ENCODE results near the gene HSPA12B.

The HSPA12B gene

DNA sequence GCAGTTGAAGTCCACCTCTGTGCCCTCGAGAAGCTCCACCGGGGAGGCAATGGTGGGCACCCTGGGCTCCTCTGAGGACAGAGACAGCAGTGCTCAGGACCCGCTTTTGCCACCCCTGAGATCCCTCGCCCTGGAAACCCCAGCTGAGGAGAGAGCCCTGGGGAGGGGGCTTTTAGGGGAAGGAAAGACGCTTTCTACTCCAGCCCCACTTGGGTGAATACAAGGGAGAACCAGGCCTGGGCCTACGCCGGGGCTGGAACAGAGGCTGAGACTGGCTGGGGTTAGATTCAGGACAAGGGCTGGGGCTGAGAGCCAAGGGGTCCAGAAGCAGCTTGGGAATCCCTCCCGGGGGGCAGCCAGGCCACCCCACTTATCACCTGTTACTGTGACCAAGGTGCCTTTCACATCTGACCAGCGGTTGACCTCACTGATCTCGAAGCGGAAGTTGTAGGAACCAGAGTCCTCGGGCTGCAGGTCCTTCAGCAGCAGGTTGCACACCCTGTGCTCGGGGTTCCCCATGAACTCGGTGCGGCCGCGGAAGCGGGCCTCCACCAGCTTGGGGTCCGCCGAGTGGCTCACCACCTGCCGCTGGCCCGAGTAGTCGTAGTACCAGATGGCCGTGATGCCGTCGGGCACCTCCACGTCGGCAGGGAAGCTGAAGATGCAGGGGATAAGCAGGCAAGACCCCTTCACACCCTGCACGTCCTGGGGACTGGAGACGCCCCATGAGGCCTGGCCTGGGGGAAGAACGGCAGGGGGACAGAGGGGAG, 26.3 kb upstream of the HSPA12B start:
- DNase-seq: no peak

DNA sequence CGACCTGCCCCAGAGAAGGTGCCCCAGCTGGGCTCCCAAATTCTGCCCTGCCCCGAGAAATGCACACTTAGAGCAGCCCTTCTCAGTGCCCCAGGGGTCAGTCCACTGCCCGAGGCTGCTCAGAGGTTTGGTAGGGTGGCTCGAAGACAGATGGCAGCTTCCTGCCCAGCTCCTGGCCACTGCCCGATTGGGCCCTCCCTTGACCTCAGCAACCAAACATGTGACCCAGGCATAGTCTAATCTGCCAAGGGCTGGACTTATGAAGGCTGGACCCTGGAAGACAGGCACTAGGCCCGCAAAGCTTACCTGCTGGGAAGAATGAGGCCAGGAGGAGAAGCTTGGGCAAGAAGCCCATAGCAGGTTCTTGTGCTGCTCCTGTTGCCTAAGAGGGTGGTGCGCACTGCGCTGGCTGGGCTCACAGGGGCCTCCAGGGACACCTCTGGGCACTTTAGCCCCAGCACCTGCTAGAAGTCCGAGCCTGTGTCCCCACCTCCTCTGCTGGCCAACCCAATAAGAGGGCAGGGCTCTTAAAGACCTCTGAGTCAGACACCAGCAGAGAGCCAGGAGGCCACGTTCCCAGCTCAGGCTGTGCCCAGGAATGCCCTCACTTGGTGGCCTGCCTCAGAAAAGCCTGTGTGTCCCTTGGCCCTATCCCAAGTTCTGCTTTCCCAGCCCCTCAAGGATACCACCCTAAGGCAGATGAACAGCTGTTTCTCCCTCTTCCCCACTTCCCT, 25.5 kb upstream of the HSPA12B start:
- DNase-seq: no peak

DNA sequence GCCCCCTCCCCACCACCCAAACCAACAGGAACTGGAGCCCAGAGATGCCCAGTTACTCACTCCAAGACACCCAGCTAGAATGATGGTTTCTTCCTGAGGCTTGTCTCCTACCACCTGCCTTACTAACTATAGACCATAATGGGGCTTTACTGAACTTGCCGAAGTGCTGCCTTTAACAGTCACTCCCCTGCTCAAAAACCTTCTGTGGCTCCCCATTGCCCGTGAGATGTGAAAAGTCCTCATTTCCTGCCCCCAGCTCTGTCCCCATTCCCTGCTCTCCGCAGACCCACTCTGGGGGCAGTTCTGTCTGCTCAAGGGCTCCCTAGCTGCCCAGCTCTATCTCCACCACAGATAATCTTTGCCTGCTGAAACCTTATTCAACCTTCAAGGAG, 25.0 kb upstream of the HSPA12B start:
- DNase-seq: no peak

DNA sequence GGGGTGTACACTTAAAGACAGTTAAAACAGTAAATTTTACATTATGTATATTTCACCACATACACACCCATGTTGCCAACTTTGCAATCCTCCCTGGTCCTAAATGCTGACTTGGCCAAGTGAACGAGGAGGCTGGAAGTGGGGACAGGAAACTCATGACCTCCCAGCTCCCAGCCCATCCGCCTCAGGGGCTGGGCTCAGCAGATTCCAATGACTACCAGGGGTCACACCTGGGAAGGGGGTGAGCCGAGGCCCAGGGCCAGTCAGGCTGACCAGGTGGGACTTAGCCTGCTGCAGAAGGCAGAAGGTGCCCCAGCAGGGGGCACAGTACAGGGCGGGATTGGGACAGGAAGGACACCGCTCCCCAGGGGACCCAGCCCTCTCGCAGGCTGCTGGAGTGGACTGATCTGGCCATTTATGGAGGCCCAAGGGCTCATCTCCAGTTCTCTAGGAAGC, 22.4 kb upstream of the HSPA12B start:
- no peak for DNase-seq

DNA sequence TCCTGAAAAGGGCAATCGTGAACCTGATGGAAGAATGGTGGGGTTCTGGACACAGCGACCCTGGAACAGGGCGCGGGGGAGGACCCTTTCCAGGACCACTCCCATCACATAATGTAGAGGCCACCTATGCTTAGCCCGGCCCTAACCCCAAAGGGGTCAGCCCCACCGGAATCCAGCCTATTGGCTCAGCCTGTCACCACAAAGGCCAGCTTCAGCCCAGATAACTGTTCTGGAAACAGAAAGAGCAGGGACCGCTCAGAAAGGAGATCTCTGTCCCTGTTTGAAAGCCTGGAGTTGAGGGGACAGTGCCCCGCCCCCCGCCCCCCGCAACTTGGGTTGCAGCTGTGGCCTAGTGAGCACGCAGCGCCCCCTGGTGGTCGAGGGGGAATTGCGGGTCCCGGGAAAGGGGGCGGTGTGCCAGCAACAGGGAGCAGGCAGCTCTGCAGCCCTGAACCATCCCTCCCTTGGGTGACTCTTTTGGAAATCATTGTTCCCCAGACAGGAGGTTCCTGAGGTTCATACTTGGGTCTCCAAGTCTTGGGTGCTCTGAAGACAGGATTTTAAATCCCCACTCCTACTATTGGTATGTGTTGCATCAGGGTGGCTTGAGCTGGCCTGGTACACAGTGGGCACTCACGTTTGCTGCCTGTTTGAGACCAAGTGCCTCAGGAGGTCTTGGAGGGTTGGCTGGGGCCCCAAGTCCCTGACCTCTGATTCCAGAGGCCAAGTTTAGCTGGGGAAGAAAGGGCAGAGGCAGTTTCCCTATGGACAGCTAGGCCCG, 21.6 kb upstream of the HSPA12B start:
- peak; percentile 78 for DNase-seq

DNA sequence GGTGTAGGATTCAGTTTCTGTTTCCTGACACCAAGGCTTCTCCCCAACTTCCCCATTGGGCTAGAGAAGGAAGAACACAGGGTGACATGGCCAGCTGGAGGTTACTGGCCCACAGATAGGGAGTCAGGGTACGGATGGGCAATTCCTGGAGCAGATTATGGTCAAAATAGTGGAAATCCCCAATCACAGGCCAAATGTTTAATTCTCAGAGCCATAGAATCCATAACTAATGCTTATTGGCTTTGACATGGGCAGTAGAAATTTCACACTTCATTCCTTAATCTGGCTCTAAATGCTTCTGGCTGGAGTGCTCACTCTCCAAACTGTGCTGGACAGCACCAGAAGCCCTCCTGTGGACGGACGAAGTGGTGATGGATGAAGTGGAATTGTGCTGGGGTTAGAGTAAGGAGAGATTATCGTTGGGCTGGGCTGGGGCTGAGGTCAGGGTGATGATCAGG, 21.0 kb upstream of the HSPA12B start:
- DNase-seq: no peak

DNA sequence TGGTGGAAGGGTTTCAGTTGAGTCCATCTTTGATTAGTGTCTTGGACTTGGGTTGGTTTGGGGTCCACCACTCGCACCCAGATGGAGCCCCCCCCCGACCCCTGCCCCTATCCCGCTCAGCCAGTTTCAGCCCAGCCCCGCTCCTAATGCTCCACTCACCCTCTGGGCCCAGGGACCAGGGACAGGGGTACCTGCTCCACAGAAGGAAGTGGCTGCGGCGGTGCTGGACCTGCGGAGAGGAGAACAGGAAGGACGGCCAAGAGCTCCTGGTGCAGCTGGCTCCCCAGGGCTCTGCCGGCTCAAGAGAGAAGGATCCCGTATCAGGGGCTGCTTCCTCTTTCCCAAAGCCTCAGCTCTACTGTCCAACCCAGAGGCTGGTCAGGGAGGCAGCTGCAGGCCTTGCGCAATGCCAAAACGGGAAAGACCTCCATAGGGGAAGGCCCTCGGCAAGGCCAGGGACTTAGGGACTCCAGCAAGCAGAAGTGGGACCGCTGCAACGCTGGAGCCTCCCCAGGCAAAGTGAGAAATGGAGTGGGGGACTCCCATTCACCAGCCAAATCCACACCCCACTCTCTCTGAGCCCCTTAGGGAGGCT, 20.1 kb upstream of the HSPA12B start, which contains the start of gene SIGLEC1:
Gene SIGLEC1, minus strand, starts transcription at position 322 of the 595 bp plus-strand sequence. CDS start 5,472 bp downstream, outside the sequence.
- no peak for DNase-seq

DNA sequence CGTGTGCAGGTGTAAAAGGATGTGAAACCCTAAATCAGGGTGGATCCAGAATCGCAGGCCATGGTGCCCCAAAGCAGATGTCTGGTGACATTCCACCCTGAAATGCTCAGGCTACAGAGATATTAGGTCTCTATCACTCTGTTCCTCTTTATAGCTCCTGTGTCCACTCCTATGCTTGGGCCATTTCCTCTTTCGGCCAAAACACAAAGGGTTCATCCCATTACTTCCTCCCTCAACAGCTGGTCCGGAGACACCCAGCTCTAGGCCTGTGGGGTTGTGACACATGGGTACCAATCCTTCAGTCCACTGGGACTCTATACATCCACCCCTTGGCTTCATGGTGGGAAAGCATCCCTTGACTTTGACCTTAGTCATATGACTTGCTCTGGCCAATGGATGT, 18.4 kb upstream of the HSPA12B start:
- DNase-seq: no peak

DNA sequence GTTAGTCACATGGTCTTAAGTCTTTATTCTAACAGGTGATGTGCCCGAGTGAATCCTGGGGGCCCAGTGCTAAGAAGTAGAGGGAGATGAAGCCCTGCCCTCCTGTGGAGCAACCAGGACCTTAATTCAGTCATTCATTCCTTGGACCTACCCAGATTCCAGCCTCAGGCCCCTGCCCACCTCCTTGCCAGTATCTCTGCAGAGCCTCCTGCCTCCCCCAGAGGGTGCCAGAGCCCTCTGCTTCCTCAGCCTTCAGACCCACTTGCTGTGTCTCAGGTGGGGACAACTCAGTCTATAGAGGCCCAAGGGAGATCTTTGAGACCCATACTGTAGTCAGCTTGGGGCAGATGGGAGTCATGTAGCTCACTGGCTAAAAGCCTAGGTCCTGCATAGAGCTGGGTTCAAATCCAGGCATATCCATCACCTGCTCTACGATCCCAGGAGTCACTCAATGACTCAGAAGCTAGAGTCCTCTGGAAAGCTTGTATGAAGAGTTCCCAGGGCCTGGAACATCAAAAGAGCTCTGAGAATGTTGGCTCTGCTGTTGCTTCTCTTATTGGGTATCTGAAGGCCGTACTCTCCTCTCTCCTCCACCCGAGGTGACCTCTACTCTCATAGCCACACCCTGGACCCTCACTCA, 16.2 kb upstream of the HSPA12B start:
- DNase-seq: no peak

DNA sequence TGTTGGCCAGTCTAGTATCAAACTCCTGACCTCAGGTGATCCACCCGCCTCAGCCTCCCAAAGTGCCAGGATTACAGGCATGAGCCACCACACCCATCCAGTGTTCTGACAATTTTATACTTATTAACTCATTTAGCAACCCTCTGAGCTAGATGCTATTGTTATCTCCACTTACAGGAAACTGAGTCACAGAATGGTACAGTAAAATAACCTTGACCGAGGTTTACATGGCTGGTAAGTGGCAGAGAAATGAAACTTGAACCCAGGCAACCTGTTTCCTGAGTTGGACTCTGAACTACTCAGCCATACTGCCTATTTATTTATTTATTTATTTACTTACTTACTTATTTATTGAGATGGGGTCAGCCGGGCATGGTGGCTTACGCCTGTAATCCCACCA, 13.4 kb upstream of the HSPA12B start:
- DNase-seq: no peak

DNA sequence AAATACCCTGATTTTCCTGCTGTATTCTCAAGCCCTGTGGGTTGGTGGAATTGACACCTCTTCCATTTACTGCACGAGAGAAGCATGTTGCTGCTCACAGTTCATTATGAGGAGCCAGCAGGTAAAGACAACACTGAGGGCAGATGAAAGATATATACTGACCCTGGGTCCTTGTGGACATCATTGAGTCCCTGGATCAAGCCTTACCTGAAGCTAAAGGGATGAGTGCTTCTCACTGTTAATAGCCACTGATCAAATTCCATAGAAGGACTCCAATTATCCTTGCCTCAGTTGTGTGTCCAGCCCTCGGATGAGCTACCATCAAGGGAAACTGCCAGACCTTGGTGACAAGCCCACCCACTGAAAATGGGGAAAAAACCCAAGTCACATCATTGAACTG, 12.4 kb upstream of the HSPA12B start:
- DNase-seq: no peak

DNA sequence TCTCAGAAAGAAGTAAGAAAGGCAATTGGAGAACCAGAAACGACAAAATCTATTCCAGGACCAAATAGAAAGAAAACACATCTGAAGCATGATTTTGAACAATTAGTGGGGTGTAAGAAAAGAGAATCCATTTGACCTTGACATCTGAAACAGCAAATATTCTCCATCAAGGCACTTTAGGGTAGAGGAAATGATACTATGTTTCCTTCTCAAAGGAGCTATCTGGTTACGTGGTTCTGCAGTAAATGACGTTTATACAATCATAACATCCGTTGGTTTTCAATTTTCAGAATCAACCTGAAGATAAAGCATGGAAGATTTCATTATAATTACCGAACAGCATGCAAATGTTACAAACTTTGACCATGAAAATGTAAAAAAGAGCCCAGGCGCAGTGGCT, 11.9 kb upstream of the HSPA12B start:
- no peak for DNase-seq

DNA sequence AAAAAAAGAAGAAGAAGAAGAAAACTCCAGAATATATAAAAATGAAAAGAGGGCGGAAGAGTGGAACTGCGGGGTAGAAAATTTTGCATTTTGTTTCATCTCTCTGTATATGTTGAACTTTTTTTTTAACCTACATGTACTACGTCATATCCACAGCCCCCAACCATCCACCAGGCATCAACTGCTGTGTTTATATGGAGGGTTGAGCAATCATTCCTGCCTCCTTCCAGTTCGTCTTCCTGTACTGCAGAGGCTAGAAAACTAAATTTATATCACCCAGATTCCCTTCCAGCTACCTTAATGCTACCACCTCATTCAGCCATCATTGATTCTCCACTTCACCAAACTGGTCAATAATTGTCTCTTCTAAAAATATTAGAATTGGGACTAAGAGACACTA, 10.6 kb upstream of the HSPA12B start:
- DNase-seq: no peak

DNA sequence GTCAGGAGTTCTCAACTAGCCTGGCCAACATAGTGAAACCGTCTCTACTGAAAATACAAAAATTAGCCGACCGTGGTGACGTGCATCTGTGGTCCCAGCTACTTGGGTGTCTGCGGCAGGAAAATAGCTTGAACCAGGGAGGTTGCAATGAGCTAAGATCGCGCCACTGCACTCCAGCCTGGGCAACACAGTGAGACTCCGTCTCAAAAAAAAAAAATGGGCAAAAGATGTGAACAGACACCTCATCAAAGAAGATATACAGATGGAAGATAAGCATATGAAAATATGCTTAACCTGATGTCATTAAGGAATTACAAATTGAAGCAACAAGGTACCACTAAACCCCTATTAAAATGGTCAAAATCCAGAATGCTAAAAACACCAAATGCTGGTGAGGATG, 9.2 kb upstream of the HSPA12B start:
- no peak for DNase-seq

DNA sequence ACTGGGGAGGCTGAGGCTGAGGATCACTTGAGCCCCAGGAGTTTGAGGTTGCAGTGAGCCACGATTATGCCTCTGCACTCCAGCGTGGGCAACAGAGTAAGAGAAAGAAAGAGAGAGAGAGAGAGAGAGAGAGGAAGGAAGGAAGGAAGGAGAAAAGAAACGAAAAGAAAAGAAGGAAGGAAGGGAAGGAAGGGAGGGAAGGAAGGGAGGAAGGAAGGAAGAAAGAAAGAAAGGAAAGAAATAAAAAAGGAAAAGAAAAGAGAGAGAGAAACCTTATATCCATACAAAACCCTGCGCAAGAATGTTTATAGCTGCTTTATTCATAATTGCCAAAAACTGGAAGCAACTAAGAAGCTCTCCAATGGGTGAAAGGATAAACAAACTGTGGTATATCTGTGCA, 8.1 kb upstream of the HSPA12B start:
- no peak for DNase-seq

DNA sequence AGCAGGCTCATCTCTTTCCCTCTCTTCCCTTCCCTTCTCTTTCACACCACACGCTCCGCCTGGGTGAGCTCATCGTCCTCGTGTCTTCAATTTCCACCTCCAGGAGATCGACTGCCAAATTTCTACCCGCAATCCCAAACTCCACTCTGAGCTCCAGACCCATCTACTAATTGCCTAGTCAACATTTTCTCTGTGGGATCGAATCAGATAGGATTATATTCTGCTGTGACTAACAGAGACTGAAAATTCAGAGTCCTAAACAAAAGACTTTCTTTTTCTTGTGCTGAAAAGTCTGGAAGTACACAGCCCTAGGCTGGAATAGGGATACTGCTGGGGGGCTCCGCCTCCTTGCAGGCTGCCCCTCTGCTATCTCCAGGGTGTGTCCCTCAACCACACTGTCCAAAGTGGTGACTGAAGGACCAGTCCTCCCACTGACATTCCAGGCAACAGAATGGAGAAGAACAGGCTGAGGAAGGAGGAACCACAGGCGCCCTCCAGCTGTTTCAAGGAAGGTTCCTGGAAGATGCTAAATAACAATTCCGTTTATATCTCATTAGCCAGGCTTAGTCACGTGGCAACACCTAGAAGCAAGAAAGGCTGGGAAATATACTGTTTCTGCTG, 5.0 kb upstream of the HSPA12B start:
- DNase-seq: no peak

DNA sequence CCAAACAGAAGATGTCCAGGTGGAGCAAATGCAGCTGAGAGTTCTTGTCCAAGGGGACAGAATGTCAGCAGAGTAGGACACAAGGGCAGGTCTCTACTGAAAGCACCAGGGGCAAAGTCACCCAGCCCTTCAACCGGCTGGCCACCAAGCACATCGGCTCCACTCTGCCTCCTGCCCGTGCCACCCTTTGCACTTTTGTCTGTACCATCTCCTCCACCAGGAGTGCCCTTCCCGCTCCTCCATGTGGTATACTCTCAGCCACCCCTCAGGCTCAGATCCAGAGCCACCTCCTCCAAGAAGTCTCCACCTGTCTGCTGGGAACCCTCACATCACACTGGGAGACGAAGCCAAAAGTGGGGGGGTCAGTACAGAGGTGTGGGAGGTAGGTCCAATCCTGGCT, 4.1 kb upstream of the HSPA12B start:
- no peak for DNase-seq

DNA sequence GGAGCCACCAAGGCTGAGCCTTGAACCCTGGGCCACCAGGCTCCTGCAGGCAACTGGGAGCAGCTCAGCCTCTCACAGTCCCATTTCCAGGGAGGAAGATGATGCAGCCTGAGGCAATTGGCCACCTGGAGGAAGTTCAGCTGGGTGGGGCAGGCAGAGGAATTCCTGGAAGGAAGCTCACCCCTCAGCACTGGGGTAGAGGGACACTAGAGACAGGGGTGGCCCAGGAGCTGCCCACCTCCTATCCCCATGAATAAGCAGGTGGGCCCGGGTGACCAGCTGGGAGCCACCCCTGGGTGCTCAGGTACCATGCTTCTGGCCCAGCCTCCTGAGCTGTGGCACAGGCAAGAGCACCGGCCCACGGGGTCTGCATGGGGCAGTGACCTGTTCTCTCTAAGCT, 3.6 kb upstream of the HSPA12B start:
- DNase-seq: no peak

DNA sequence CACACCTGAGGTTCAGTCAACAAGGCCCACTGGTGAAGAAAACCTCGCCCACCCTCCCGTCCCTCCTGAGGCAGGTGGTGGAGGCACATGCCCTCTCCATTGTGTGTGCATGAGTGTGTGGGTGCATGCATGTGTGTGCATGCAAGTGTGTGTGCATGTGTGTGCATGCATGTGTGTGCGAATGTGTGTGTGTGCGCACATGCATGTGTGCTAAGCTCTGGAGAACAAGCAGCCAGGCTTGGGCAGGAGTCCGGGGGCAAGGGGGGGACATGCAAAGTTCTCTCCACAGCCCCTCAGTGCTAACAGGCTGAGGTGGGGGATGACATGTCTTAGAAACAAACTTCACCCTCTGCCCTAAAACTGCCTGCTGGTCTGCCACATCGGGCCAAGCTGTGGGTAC, 3.1 kb upstream of the HSPA12B start:
- DNase-seq: no peak

DNA sequence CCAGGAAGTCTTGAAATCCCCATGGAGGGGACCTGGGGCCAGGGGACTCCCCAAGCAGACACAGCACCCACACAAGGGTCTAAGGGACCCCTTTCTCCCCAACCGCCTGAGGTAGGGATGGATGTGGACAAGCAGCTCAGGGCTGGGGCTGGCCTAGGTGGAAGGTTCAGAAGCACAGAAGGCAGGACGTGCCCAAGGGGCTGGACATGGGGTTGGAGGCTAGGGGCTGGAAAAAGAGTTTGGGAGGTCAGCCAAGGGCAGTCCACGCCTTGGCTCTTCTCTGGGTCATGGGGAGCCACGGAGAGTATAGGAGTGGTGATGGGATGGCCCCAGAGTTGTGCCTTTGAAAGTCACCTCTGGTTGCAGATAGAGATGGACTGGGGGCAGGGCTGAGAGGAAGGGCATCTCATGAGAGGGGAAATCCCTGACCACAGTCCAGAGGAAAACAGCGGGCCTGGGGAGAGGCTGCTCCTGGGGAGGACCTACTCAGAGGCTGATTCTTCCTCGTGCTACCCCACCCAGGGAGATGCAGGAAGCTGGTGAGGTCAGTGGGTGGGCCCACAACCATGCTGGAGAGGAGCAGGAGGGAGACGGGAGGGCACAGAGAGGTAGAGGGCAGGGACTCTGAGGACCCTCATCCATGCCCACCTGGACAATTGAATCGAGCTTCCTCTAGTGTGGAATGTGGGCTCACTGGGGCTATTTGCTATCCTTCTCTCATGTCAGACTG, 2.5 kb upstream of the HSPA12B start:
- no peak for DNase-seq

Data from activated CD8-positive, alpha-beta memory T cell treated with anti-CD3 and anti-CD28 coated beads, Interleukin-2, amount 50 U/mL, for 4 hours (primary cell).